Right atrium auricular region (tissue), 2 donors: ENCODE data around the gene KRTAP10-8. TPM values are rescaled to one million over a fixed set of nuclear protein-coding genes. Genes with fewer than 3 reads are reported as not detected.
"Not testable (repeated sequence)": the region's sequence is repeated elsewhere in the genome, so short reads cannot be mapped to it uniquely, and the experiment has no call there.

Experiments used
- DNase-seq: peaks from one replicate; pipeline ENCODE4 v3.0.0-alpha.2; 2019; ENCODE audit warnings: low spot score
- H3K27ac ChIP-seq, 2 donors: fragments of 200-600 bp; sonication (generic); 1 replicate in 1 of 2; 2 replicates in 1 of 2; pipeline ENCODE4 v1.5.1; 2016 to 2019
- H3K27me3 ChIP-seq, 2 donors: fragments of 200-600 bp; sonication (generic); one replicate each; pipeline versions ENCODE4 v1.5.1 to v1.6.0; 2017 to 2019
- H3K36me3 ChIP-seq: fragments of 200-600 bp; sonication (generic); one replicate; pipeline ENCODE4 v1.5.1; 2016
- H3K4me1 ChIP-seq, 2 donors: fragments of 200-600 bp; sonication (generic); one replicate each; pipeline versions ENCODE4 v1.5.1 to v1.6.0; 2017 to 2019
- H3K4me3 ChIP-seq, 2 donors: fragments of 200-600 bp; sonication (generic); 1 replicate in 1 of 2; 2 replicates in 1 of 2; pipeline ENCODE4 v1.5.1; 2017 to 2019; ENCODE audit warnings: mild to moderate bottlenecking in 1 of 2, moderate library complexity in 1 of 2
- H3K9me3 ChIP-seq, 2 donors: fragments of 200-600 bp; sonication (generic); one replicate each; pipeline ENCODE4 v1.5.1; 2019
- total RNA-seq, 2 donors: library from RNA; depleted of rRNA; stranded (reverse); fragments of >200 nt; gene quantifications; one replicate each; pipeline ENCODE4 v1.1.0, GENCODE V29; 2016
- TF ChIP-seq, protein P1 (sequence below), 2 donors: fragments of 200-600 bp; sonication (generic); IDR thresholded peaks; one replicate each; pipeline ENCODE4 v1.5.1; 2019; ENCODE audit warnings: antibody characterized with exemption in 2 of 2

The KRTAP10-8 gene
- total RNA-seq, 2 donors from 2014 or later, result not detected

- TF ChIP-seq, protein P1, sequence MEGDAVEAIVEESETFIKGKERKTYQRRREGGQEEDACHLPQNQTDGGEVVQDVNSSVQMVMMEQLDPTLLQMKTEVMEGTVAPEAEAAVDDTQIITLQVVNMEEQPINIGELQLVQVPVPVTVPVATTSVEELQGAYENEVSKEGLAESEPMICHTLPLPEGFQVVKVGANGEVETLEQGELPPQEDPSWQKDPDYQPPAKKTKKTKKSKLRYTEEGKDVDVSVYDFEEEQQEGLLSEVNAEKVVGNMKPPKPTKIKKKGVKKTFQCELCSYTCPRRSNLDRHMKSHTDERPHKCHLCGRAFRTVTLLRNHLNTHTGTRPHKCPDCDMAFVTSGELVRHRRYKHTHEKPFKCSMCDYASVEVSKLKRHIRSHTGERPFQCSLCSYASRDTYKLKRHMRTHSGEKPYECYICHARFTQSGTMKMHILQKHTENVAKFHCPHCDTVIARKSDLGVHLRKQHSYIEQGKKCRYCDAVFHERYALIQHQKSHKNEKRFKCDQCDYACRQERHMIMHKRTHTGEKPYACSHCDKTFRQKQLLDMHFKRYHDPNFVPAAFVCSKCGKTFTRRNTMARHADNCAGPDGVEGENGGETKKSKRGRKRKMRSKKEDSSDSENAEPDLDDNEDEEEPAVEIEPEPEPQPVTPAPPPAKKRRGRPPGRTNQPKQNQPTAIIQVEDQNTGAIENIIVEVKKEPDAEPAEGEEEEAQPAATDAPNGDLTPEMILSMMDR (IDR thresholded peaks at IDR 0.05), result no peak
- Histone ChIP-seq H3K4me3 (no peak overlapping the region), H3K4me1 (no peaks in the 10 kb centered on the region), H3K36me3 (no peaks in the 10 kb centered on the region), H3K9me3 (no peaks in the 10 kb centered on the region), H3K27ac (no peak overlapping the region), H3K27me3 (no peaks in the 10 kb centered on the region)
- DNase-seq, result no peak
These were observed 21.6 kb upstream of the KRTAP10-8 start for GRCh38 chr21:44590311-44590721.

GRCh38 chr21:44590897-44591800, 20.7 kb upstream of the KRTAP10-8 start:
- not testable (repeated sequence) for H3K4me3 ChIP-seq, H3K27ac ChIP-seq, H3K27me3 ChIP-seq, DNase-seq, H3K36me3 ChIP-seq, H3K4me1 ChIP-seq, H3K9me3 ChIP-seq

DNA sequence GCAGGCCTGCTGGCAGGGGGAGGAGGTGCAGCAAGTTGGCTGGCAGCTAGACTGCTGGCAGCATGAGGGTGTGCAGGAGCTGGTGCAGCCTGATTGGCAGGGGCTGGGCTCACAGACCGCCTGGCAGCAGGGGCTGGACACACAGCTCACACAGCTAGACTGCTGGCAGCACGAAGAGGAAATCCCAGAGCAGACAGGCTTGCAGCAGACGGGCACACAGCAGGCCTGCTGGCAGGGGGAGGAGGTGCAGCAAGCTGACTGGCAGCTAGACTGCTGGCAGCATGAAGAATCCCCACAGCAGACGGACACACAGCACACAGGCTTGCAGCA, 20.1 kb upstream of the KRTAP10-8 start:
- H3K27me3 ChIP-seq, H3K27ac ChIP-seq, H3K9me3 ChIP-seq, H3K4me1 ChIP-seq, H3K4me3 ChIP-seq, DNase-seq, H3K36me3 ChIP-seq: not testable (repeated sequence)

GRCh38 chr21:44592446-44593311, 19.2 kb upstream of the KRTAP10-8 start, which contains the start of gene KRTAP10-6:
Gene KRTAP10-6, minus strand, starts transcription at chr21:44592505. Its CDS starts 21 bp downstream, at chr21:44592484.
- peak; percentile 50 for DNase-seq
- no peaks in the 10 kb centered on the region for H3K4me1 ChIP-seq
- H3K36me3 ChIP-seq, result no peaks in the 10 kb centered on the region
- TF ChIP-seq, protein P1 (IDR thresholded peaks at IDR 0.05), result no peak
- no peaks in the 10 kb centered on the region for H3K9me3 ChIP-seq
- H3K27ac ChIP-seq, result no peak within 1 kb of the TSS
- no peaks in the 10 kb centered on the region for H3K27me3 ChIP-seq
- no peak within 1 kb of the TSS for H3K4me3 ChIP-seq

DNA sequence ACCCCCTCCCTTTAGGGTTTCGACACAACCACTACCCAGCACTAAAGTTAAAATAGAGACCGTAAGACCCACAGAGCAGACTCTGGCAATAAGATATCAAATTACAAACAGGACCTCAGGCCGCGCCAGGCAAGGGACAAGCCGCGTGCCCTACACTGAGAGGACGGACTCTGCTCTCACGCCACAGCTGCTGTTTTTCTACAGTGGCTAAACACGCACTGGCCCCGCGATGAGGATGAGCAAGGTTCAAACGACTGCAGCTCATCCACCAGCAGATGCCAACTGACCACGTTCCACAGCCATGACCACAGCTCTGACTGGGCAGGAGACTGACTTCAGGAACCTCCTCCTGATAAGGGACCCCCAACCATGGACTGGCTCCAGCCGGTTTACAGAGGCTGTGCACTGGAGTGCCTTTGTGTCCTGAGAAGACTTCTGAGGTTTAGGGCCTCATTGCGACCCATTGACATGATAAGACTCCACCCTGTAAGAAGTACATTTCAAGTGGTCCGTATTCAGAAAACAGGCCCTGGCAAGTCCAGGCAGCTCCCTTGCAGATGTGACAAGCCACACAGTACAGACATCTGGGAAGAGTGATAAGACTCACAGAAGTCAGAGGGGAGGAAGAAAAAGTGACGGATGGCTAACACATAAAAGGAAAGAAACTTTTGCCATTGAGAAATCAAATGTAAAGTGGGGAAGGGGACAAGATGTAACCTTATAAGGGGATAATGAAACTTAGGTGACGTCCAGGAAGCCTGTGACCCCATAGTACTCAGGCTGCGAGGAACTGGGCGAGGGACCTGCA, 18.1 kb upstream of the KRTAP10-8 start:
- peak; percentile 48 for DNase-seq
- H3K27me3 ChIP-seq, result no peaks in the 10 kb centered on the region
- H3K4me3 ChIP-seq, result no peak overlapping the region
- no peak overlapping the region for H3K27ac ChIP-seq
- no peaks in the 10 kb centered on the region for H3K36me3 ChIP-seq
- H3K4me1 ChIP-seq, result no peaks in the 10 kb centered on the region
- TF ChIP-seq, protein P1 (IDR thresholded peaks at IDR 0.05), result no peak
- peaks cover 0 to 2% of the 10 kb centered on the region in 2 donors for H3K9me3 ChIP-seq

- H3K4me1 ChIP-seq, result no peaks in the 10 kb centered on the region
- peak; percentile 30 for DNase-seq
- H3K36me3 ChIP-seq, result no peaks in the 10 kb centered on the region
- H3K4me3 ChIP-seq, result no peak overlapping the region
- H3K27me3 ChIP-seq, result no peaks in the 10 kb centered on the region
- H3K9me3 ChIP-seq, result peaks cover 0 to 4% of the 10 kb centered on the region in 2 donors
- TF ChIP-seq, protein P1 (IDR thresholded peaks at IDR 0.05), result no peak
- H3K27ac ChIP-seq, result no peak overlapping the region
These were observed 17.4 kb upstream of the KRTAP10-8 start for GRCh38 chr21:44594406-44594916.
